Measurements from ENCODE around the gene NFIL3.

- TF ChIP-seq CTCF (conservative IDR thresholded peaks at IDR 0.05; ENCODE audit: low read depth, low read length) (no peak), USF2 (IDR thresholded peaks at IDR 0.05; ENCODE audit: low read depth, low read length) (no peak), BHLHE40 (IDR thresholded peaks at IDR 0.05; ENCODE audit: low read depth, low read length) (no peak), SMC3 (IDR thresholded peaks at IDR 0.05; ENCODE audit: low read depth, low read length) (no peak), POLR2A (IDR thresholded peaks at IDR 0.05; ENCODE audit: low read depth, low read length) (no peak), ELK1 (IDR thresholded peaks at IDR 0.05; ENCODE audit: borderline replicate concordance, low read depth, low read length) (no peak)
Observed at GRCh38 chr9:91403665-91404543, 19.7 kb downstream of the NFIL3 start.
